ENCODE data around the gene TTN.
A peak's percentile ranks its signal among the peaks of the same experiment; 100 is the strongest.

Gene TTN

DNA sequence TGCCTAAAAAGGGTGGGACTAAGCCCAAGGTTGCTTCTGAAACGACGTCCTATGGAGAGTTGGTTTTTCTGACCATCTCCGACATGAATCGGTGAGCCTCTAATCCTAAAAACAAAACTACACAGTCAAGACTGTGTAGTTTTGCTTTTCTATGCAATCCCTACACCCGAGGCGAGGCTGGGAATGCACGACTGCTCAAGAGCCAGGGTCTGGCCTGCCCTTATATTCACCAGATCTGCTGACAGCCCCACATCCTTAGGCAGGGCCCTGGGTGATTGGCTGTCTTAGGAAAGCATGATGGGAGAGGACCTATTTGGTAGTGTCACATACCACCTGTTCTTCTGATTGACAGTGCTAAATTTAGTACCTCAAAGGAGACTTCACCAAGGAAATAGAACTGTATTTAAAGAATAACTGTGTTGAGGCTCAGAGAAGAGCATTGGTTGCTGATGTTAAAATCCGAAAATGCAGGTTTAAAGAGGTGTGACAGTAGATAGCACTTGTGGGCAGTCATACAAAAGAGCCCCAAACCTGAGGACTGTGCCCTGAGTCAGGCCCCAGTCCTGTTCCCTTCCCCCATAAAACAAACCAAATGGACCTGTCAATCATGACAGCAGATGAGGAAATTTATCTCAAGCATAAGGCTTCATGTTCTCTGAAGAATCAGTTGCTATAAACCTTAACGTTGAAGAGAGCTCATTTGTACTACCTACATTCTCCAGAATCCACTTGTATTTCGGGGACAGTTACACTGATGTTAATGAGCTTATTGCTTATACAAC lies at the start of gene TTN:
Gene TTN (minus strand): TSS at position 197 of the 782 bp plus-strand sequence. CDS start 2,781 bp downstream, outside the sequence.
- DNase-seq = no peak

DNA sequence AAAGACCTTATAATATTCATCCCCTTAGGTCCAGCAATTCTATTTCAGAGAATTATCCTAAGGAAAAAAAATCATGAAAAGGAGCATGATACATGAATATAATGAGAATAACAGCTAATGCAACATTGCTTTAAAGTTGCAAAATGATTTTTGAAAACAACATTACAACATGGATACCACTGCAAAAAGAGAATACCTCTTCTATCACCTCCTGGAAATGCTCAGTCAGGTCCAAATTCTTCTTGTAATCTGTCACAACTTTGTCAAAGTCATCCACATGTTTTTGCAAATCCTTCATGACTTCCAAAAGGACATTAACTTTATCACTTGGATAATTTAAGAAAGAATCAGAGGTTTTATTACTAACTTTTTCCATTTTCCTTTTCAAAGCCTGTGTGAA lies 47.9 kb upstream of the TTN start:
- no peak for DNase-seq

DNA sequence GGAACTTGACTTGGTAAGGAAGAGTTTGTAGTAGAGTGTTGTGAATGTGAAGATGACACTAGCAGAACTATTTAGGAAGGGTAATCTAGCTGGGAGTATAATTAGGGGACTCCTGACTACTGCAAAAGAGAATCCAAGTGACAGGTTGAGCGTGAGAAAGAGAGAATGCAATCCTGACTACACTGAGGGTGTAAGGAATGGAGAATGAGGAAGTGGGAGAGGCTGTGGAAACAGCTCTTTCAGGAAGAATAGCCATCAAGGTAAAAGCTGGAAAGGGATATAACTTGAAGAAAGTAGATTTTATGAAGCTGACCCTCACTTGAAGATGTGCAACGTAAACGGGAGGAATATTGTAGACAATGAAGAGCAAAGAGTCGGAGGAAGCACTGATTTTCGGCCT lies 41.1 kb upstream of the TTN start:
- DNase-seq = no peak

GRCh38 chr2:178846458-178846802 lies 39.2 kb upstream of the TTN start:
- DNase-seq = no peak

DNA sequence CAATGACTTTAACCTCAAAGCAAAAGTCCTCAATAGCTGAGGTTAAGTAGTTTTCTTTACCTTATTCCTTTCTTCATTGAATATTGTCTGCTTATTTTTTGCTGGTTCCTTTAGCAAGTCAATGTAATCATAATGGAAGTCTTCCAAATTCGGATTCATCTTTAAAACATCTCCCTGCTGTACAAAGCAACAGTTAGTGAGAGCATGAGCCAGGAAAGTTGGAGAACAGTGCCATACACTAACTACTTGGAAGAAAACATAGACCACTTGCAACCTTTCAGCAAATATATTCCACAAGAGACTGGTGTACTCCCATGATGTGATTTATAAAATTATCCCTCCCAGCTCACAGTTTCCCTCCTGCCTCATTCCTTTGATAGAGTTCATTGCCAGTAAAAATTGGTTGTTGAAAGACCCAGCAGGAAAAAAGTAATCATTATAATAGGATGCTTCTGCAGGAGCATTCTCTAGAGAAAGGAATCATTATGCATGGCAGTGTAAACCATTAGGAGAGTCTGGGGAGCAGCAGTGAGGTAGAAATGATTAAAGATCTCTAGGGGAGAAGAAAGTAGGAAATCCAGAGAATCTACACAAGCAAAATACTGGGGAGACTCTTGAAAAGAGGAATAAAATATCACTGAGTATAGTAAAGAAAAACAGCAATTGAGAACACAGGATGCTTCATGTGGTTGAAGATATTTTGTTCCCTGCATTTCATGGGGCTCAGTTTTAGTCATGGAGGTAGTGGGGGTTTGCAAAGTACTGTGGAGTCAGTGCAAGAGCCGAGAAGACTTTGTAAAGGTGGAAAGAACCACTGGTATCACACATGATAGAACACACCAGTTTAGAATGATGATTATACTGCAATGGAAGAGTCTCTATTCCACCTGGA lies 38.6 kb upstream of the TTN start:
- no peak for DNase-seq

DNA sequence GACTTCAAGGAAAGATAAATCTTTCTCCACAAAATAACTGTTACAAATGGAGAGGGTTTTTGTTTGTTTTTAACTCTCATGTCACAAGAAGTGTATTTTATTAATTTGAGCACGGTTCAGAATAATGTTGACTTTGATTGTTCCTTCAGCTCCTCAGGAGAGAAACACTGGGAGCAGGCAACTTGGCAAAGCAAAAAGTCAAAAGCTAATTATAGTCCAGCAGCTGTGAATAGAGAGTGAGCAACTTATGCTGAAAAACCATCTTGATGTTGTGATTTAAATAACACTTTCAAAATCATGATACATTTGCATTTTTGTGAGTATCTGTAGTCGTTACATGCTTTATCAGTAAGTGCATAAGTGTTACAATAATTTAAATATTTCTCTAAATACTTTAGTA lies 37.5 kb upstream of the TTN start:
- no peak for DNase-seq

GRCh38 chr2:178844269-178844668 lies 37.0 kb upstream of the TTN start:
- no peak for DNase-seq

DNA sequence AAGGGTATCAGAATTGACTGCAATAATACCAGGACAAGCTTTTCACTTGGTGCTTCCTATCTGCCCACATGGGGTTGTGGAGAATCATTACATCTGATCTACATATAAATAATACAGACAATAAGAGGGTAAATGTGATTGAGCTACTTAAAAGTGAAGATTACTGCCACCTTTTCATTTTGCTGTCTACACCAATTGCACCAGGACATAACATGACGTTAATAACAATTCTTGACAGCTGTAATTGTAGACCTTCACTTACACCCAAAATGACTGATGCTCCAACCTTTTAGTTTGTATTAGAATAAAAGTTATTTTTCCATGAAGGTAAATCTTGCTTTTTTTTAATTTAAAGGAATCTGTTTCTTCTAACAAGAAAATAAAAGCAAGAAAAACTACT lies 36.5 kb upstream of the TTN start:
- no peak for DNase-seq

GRCh38 chr2:178836807-178837206 lies 29.6 kb upstream of the TTN start:
- no peak for DNase-seq

DNA sequence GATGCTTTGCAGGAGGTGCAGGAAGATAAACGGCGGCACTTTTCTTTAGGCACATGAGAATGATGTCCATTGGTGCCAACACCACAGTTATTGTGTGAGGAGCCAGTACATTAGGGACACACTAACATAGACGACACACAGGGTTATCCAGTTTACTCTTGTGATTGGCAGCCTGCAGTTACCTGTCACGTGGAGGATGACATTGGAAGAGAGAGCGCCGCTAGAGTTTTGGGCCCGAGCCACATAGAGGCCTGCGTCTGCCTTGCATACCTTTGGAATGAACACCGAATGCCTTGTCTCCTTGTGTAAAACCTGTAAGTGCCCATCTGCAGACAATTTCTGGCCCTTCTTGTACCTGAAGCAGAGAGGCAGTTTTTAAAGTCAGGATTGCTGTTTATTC lies 26.9 kb upstream of the TTN start:
- no peak for DNase-seq

GRCh38 chr2:178833382-178833781 lies 26.2 kb upstream of the TTN start:
- no peak for DNase-seq

- DNase-seq = no peak
Observed at GRCh38 chr2:178830451-178830850, 23.2 kb upstream of the TTN start.

DNA sequence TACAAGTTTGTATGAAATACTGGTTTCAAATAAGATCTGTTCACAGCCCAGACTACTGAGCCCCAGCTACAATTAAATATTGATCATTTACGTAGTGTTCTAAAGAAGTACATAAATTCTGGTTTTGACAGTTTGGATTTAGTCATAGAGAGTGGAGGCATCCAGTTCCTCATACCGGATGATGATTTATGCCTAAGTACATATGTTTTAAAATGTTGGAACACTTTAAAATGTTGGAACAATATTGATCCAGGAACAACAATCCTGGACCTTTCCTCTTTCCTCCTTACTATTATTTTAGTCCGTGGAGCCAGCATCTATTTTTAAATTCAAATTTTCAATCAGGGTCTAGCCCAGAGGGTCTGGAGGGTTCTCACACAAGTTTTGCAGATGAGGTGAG lies 22.8 kb upstream of the TTN start:
- no peak for DNase-seq

DNA sequence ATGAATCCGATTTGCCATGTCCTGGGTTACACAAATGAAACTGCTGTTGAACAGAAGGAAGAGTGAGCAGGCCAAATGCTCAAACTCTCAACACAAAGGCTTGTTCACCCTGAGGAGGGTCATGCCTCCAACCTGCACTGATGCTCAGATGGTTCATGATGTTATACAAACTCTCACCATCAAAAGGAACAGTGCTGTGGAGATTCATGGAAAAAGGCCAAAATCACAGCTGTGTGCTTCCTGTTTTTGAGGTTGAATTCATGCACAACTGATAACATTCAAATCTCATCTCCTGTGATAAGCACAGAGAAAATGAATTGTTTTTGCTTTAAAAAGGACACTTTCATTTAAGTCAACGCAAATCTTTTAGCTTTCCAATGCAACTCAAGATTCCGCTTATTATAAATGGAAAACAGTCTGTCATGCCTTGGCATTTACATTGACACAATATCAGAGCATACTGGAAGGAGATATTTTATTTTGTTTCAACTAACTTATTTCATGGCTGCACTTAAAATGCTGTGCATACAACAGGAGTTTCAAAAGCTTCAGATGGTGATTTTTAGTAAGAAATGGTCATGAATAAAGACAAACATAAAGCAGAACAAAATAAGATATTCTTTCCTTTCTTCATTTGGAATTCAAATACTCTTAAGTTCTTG lies 22.2 kb upstream of the TTN start:
- DNase-seq = no peak

GRCh38 chr2:178828486-178828881 lies 21.3 kb upstream of the TTN start:
- no peak for DNase-seq

DNA sequence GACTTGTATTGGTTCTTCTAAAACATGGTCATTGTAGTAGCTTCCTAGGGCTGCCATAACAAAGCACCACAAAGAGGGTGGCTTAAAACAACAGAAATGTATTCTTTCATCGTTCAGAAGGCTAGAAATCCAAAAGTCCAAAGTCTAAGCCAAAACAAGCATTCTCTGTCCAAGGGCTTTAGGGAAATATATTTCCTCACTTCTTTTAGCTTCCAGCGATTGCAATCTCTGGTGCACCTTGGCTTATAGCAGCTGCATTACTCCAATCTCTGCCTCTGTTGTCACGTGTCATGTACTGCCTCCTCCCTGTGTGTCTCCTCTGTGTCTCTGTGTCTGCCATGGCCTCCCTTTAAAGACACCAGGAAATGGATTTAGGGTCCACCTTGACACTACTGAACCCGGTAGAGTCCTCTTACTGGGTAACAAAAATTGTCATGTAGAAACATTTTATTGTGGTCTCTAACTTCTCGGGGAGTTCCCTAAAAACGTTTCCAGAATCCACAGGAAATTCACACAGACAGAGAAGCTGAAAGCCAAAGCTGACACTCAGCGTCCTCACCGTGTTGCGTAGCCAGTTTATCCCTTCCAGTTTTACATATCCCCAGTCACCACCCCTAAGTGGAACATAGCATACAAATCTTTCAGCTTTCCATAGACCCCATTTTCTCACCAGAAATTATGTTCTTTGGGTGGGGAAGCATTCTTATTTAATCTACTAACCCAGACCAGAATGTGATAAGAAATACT lies 20.7 kb upstream of the TTN start:
- no peak for DNase-seq

GRCh38 chr2:178827111-178827510 lies 19.9 kb upstream of the TTN start:
- DNase-seq = no peak

GRCh38 chr2:178825183-178825582 lies 18.0 kb upstream of the TTN start:
- no peak for DNase-seq

DNA sequence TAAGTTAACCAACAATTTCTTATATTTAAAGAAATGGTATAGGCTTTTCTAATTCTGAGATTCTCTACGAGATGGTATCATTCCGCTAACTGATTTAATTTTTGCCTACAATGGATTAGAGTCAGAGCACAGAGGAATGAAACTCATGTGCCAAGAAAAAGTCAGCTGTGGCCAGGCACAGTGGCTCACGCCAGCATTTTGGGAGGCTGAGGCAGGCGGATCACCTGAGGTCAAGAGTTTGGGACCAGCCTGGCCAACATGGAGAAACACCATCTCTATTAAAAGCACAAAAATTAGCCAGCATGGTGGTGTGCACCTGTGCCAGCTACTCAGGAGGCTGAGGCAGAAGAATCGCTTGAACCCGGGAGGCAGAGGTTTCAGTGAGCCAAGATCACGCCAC lies 17.0 kb upstream of the TTN start:
- DNase-seq = no peak

DNA sequence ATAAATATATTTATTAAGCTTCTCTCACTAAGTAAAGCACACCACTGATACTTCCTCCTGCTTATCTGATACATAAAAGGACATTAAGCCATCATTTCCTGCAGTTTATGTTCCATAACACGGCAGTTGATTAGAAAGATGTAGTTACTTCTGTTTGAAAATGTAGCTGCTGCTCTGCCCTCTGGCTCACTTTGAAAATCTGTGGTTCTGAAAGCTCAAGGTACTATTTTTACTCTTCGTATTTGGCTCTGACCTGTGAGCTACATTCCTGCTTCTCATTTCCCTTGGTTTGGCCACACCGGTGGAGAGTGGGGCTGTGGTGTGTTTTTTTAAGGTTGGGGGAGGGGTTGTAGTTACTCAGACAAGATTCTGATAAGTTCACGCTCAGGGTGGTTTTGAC lies 12.8 kb upstream of the TTN start:
- peak; percentile 4 for DNase-seq

GRCh38 chr2:178819147-178819875 lies 12.1 kb upstream of the TTN start:
- no peak for DNase-seq

GRCh38 chr2:178811901-178812300 lies 4.7 kb upstream of the TTN start:
- no peak for DNase-seq
